ENCODE measurements around the gene TBX21. TPM values are rescaled to one million over a fixed set of nuclear protein-coding genes. Genes with fewer than 3 reads are reported as not detected.

The TBX21 gene
- total RNA-seq, 4 donors from 2014 or later: 1.1 to 4.5 (median 2.9) TPM; not detected in 1

DNA sequence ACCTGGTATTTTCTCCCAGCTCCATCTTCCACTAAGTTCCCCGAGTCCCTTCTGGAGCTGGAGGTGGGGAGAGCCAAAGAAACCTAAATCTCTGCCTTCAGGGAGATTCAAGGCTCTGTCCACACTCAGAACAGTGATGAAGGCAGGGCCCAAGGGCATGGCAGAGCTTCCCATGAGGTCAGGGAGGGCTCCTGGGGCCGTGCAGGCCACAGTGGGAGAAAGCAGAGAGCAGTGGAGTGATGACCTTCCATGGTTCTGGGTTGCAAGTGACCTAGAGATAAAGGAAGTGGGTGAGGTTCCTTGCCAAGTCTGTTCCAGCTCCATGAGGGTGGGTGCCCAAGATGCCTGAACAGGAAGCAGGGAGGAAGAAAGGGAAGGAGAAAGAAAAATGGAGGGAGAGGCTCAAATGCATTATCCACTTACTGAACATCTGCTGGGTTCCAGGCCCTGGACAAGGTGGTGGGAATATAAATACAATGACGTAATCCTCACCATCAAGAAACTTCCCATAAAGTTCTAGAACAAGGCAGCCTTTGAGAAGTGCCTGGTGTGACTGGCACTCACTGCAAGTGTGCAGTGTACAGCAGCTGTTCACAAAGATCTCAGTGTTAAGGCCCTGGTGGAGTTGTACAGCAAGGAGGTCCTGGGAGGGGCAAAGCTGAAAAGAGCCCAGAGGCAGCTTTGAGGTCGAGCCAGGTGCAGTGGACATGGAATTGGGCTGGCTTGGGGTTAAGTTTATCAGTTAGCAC lies 25.8 kb upstream of the TBX21 start:
- H3K4me3 ChIP-seq: no peak overlapping the region
- H3K9me3 ChIP-seq: no peaks in the 10 kb centered on the region
- H3K4me1 ChIP-seq: peaks cover 0 to 47% (median 13%) of the 10 kb centered on the region in 3 donors
- peaks cover 0 to 36% (median 6%) of the 10 kb centered on the region in 3 donors for H3K36me3 ChIP-seq
- 74 to 81% methylated on average over 3 to 4 of the region's 4 CpGs for WGBS, 2 donors
- peak overlapping the region in 1 of 4 donors; percentile 29 for H3K27ac ChIP-seq
- H3K27me3 ChIP-seq: peaks cover 0 to 6% (median 0%) of the 10 kb centered on the region in 4 donors
- no peak for DNase-seq
- intact Hi-C loops (cut with DNase I): no loop called here
- TF ChIP-seq, protein P1, sequence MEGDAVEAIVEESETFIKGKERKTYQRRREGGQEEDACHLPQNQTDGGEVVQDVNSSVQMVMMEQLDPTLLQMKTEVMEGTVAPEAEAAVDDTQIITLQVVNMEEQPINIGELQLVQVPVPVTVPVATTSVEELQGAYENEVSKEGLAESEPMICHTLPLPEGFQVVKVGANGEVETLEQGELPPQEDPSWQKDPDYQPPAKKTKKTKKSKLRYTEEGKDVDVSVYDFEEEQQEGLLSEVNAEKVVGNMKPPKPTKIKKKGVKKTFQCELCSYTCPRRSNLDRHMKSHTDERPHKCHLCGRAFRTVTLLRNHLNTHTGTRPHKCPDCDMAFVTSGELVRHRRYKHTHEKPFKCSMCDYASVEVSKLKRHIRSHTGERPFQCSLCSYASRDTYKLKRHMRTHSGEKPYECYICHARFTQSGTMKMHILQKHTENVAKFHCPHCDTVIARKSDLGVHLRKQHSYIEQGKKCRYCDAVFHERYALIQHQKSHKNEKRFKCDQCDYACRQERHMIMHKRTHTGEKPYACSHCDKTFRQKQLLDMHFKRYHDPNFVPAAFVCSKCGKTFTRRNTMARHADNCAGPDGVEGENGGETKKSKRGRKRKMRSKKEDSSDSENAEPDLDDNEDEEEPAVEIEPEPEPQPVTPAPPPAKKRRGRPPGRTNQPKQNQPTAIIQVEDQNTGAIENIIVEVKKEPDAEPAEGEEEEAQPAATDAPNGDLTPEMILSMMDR (IDR thresholded peaks at IDR 0.05): no peak
- TF ChIP-seq POLR2A (IDR thresholded peaks at IDR 0.05): no peak

GRCh38 chr17:47707884-47708283 lies 25.2 kb upstream of the TBX21 start:
- peaks cover 0 to 36% (median 6%) of the 10 kb centered on the region in 3 donors for H3K36me3 ChIP-seq
- H3K27ac ChIP-seq: peak overlapping the region in 1 of 4 donors; percentile 55
- peak overlapping the region in 1 of 4 donors; percentile 48 for H3K4me3 ChIP-seq
- TF ChIP-seq, protein P1 (IDR thresholded peaks at IDR 0.05): no peak
- TF ChIP-seq POLR2A (IDR thresholded peaks at IDR 0.05): no peak
- WGBS, 2 donors: 64 to 86% methylated on average over 2 of the region's 3 CpGs
- peaks cover 0 to 13% (median 0%) of the 10 kb centered on the region in 4 donors for H3K27me3 ChIP-seq
- DNase-seq: no peak
- intact Hi-C loops (cut with DNase I): no loop called here
- peaks cover 0 to 44% (median 13%) of the 10 kb centered on the region in 3 donors for H3K4me1 ChIP-seq
- no peaks in the 10 kb centered on the region for H3K9me3 ChIP-seq

DNA sequence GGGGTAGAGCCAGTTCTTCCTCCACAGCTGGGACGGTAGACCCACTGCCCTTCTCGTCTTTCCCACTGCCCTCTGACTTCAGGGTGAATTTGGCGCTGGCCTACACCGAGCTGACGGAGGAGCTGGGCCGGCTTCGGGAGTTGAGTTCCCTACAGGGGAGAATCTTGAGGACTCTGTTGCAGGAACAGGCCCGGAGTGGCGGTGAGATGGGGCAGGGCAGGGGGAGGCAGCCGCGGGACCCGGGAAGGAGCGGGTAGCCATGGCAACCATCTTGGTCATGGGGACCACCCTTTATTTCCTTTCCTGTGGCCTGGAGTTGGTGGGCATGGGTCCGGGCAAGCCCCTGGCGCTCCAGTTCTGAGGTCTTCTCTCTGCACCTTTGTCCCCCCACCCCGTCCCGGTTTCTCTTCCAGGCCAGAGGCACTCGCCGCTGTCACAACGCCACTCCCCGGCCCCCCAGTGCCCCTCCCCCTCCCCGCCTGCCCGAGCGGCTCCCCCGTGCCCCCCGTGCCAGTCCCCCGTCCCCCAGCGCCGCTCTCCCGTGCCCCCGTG lies 24.6 kb upstream of the TBX21 start:
- Histone ChIP-seq H3K27me3 (peaks cover 0 to 18% (median 0%) of the 10 kb centered on the region in 4 donors), H3K9me3 (no peaks in the 10 kb centered on the region), H3K36me3 (peaks cover 0 to 36% (median 6%) of the 10 kb centered on the region in 3 donors), H3K4me1 (peaks cover 0 to 39% (median 13%) of the 10 kb centered on the region in 3 donors), H3K27ac (peak overlapping the region in 2 of 4 donors; percentile 52 to 55), H3K4me3 (peak overlapping the region in 3 of 4 donors; percentile 32 to 65 (median 48))
- WGBS, 2 donors: 23 to 69% methylated on average over 7 to 8 of the region's 31 CpGs
- TF ChIP-seq, protein P1 (IDR thresholded peaks at IDR 0.05): no peak
- TF ChIP-seq POLR2A (IDR thresholded peaks at IDR 0.05): no peak
- DNase-seq: no peak
- intact Hi-C loops (cut with DNase I): no loop called here

DNA sequence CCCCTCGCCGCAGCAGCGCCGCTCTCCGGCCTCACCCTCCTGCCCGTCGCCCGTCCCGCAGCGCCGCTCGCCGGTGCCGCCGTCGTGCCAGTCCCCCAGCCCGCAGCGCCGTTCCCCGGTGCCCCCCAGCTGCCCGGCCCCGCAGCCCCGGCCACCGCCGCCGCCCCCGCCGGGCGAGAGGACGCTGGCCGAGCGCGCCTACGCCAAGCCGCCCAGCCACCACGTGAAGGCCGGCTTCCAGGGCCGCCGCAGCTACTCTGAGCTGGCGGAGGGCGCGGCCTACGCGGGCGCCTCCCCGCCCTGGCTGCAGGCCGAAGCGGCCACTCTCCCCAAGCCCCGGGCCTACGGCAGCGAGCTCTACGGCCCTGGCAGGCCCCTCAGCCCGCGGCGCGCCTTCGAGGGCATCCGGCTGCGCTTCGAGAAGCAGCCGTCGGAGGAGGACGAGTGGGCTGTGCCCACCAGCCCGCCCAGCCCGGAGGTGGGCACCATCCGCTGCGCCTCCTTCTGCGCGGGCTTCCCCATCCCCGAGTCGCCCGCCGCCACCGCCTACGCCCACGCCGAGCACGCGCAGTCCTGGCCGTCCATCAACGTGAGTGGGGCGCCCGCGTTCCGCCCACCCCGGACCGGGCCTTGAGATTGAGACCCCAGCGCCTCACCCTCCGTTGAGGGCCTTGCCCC lies 24.0 kb upstream of the TBX21 start:
- Histone ChIP-seq H3K27ac (peak overlapping the region in 2 of 4 donors; percentile 52 to 55), H3K4me3 (peak overlapping the region in 3 of 4 donors; percentile 32 to 65 (median 48)), H3K27me3 (peaks cover 0 to 24% (median 0%) of the 10 kb centered on the region in 4 donors), H3K36me3 (peaks cover 0 to 36% (median 6%) of the 10 kb centered on the region in 3 donors), H3K4me1 (peaks cover 0 to 37% (median 13%) of the 10 kb centered on the region in 3 donors), H3K9me3 (no peaks in the 10 kb centered on the region)
- WGBS, 2 donors: 90 to 98% methylated on average over 2 to 10 of the region's 89 CpGs
- intact Hi-C loops (cut with DNase I): no loop called here
- TF ChIP-seq, protein P1 (IDR thresholded peaks at IDR 0.05): no peak
- no peak for TF ChIP-seq POLR2A (IDR thresholded peaks at IDR 0.05)
- no peak for DNase-seq
